Activated CD4-positive, alpha-beta T cell treated with anti-CD3 and anti-CD28 coated beads, Interleukin-2, Interleukin-4, amounts not matched to agents 100 ng/mL and 50 ng/mL, durations not matched to agents 16 hours and 8 hours (primary cell): ENCODE measurements around the gene RALGAPB.
"Not testable (repeated sequence)": the region's sequence is repeated elsewhere in the genome, so short reads cannot be mapped to it uniquely, and the experiment has no call there.

Experiments
- DNase-seq: peaks from one replicate; pipeline ENCODE4 v3.0.0-alpha.2; 2020; ENCODE audit warnings: low spot score

Gene RALGAPB

DNA sequence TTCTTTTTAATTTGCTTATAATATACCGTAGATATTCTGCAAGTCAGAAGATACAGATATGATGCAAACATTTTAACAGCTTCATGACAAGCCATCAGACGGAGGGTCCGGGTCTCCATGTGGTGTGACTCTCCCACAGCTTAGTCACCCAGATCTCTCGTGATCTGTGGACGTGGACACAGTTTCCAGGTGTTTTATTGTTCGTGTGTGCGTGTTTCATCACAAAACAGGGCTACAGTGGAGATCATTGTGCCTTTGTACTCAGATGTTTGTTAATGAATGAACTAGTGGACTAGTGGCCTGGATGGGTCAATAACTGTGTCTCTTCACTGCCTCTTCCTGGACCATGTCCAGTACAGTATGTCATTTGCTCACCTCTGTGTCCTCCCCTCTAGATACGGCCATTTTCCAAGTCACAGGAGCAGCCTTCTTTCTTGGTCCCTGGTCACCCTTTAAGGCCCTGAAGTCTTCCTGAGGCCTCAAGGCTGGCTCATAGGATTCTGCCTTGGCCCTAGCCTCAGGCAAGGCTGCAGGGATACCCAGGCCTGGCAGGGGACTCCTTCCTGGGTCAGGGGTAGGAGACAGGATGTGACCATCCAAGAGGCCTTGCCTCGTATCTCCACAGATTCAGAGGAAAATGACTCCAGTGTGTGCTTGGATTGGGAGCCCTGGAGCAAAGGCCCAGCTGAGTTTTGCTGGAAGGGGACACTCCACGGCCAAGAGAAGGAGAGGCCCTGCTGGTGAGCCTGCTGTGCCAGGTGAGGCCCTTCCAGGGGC, 112.9 kb downstream of the RALGAPB start:
- no peak for DNase-seq

DNA sequence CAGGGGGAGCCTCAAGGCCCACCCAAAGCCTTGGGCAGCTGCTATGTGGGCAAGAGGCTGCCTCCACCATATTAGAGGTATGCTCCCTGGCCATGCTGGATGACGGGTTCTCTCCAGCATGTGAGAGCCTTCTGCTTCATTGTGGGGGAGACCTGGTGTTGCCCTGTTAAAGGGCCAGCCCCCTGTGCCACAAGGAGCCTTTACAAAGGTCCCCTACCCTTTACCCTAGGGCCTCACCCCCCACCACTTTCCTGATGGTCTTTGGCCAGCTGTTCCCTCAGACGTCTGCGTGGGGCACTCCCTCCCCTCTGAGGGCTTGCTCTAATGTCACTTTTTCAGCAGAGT, 113.5 kb downstream of the RALGAPB start:
- DNase-seq: no peak

DNA sequence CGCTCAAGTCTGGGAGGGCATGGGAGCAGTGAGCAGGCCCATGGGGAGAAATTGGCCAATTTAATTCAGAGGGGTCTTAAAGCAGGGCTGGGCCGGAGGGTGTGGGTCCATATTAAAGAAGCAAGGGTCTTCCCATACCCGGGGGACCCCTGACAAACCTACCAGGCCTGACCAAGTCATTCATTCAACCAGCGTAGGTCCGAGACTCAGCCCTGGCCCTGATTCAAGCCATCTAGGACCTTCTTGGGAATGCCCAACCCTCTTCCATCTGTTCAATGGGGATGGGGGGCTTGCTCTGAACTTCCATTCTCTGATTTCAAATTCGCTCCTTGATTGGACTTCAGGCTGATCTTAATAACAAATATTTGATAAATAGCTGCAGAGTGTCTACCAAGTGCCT, 115.7 kb downstream of the RALGAPB start:
- DNase-seq: no peak

DNA sequence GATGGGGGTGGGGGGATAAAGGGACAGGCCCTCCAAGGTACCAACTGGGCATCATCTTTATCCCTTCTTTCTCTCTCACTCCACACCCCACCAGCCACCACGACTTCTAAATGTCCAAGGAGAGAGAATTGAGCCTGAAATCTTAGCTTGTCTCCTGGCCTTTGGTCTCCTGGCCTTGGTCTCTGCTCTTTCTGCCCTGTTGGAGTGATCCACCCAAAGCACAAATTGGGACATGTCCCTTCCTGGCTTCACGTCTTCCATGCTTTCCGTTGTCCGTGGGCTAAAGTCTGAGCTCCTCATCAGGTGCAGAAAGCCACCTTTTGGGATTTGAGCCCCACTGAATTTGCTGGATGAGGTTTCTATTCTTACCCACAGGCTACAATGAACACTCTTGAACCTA, 116.7 kb downstream of the RALGAPB start:
- DNase-seq: no peak

DNA sequence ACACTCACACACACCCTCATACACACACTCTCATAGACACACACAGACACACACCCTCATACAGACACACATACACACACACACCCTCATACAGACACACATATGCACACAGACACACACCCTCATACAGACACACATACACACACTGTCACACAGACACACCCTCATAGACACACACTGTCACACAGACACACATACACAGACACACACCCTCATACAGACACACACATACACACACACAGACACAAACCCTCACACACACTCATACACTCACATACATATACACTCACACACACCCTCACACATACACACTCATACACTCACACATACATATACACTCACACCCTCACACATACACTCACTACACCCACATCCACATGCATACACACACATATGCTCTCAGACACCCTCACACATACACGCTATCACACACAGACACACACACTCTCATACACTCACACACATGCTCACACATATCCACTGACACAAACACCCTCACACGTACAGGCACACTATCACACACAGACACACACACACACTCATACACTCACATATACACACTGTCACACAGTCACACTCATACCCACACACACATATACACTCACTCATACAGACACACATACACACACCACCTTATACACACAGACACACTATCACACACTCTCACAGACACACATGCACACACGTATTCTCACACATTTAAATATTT, 117.5 kb downstream of the RALGAPB start:
- no peak for DNase-seq

DNA sequence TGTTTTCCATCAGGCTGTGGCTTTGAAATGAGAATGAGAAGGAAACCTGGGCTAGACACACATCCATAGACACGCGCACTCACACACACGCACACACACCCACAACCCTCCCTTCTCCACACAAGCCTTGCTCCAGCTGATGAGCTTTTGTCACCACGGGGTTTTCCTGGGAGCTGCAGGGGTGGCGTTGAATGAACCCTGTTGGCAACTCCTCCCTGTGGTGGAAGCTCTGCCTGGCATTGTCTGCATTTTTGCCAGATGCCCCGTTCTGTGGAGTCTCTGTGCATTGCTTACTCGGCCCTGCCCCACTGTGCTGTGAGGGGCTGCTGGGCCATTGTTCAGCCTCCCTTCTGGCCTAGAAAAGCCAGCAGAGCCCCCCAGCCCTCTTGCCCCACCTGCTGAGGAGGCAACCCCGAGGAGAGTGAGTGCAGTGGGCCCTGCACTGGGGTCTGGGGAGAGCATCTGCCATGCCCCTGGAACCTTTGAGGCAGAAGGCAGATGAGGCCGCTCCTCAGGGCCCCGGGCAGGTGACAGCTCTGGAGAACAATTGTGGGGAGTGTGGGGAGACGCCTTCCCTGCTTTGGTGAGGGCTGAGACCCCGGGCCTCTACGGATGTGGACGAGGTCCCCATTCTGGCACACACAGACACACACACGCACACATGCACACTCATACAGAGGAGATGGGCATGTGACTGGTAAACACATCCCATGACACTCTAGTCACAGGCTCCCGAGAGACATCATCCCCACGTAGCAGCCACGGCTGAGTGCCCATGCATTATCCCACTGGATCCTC, 118.2 kb downstream of the RALGAPB start:
- no peak for DNase-seq

DNA sequence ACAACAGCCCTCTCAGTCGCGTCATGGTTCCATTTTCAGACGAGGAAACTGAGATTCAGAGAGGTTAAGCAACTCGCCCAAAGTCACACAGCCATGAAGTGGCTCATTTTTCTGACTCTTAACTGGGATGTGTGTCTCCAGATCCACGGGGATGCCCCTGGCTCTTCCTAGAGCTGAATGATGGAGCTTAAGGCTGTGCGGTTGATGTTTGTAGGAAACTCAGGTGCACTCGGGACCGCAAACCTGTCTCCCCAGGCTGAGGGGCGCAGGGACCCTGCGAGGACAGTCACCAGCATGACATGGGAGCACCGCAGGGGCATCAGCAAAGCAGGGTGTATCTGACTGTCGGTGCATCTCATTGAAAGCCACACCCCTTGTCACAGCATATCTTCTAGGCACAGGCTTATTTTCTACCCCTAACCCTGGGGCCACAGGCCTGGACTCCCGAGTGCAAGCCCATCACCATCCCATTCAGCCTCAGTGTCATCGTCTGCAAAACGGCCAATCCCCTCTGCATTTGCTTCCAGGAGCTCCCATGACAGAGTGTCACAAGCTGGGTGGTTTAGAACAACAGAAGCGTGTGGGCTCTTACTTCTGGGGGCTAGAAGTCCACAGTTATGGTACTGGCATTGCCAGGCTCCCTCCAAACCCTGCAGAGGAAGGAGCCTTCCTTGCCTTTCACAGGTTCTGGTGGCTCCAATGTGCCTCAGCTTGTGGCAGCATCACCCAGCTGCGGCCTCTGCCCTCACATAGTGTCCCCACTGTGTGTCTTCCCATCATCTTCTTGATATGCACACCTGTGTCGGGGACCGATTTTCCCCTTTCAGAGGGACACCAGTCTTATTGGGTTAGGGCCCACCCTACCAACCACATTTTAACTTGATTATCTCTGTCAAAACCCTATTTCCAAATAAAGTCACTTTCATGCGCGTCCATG, 119.1 kb downstream of the RALGAPB start:
- no peak for DNase-seq

DNA sequence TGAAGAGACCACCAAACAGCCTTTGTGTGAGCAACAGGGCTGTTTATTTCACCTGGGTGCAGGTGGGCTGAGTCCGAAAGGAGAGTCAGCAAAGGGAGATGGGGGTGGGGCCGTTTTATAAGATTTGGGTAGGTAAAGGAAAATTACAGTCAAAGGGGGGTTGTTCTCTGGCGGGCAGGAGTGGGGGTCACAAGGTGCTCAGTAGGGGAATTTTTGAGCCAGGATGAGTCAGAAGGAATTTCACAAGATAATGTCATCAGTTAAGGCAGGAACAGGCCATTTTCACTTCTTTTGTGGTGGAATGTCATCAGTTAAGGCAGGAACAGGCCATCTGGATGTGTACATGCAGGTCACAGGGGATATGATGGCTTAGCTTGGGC, 119.8 kb downstream of the RALGAPB start:
- DNase-seq: not testable (repeated sequence)

DNA sequence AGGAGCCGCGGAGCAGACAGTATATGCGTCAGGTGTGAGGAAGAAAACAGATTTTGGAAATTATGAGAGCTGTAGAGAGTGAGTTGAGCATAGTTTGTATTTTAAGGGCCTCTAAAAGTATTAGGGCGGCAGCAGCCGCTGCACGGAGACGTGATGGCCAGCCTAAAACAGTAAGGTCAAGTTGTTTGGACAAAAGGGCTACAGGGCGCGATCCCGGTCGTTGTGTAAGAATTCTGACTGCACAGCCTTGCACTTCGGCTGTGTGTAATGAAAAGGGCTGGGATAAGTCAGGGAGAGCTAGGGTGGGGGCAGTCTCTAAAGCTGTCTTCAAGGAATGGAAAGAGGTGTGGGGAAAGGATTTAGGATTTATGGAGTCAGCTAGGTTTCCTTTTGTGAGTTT, 121.6 kb downstream of the RALGAPB start:
- not testable (repeated sequence) for DNase-seq

DNA sequence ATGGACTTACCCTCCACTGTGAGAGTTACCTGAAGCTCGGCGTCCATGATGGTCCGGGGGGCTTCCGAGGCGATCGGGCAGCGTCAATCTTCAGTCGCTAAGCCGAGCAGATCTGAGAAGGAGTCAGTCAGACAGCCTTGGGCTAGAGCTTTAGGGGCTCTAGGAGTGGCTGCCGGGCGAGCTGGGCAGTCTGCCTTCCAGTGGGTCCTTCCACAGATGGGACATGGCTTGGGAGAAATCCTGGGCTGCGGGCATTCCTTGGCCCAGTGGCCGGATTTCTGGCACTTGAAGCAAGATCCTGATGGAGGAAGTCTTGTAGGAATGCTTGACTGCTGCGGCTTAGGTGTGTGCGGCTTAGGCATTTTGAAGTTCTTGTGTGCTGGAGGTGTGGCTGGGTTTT, 123.2 kb downstream of the RALGAPB start:
- DNase-seq: not testable (repeated sequence)

DNA sequence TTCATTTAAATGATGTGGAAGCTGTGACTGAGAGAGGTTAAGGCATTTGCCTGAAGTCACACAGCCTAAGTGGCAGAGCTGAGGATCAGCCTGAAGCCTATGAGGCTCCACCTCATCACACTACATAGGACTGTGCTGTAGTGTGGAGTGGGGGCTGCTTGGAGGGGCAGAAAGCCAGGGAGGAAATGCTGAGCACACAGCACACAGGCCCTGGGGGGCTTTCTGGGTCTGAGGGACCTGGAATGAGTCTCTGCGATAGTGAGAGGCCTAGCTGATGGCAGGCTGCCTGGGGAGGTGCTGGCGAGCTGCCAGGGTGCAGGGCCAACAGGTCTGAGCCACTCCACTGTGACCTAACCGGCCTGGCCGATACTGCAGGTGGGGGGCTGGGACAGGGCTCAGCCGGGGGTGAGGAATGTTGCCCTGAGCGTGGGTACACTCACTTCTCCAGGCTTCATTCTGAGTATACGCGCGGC, 126.8 kb downstream of the RALGAPB start:
- no peak for DNase-seq

DNA sequence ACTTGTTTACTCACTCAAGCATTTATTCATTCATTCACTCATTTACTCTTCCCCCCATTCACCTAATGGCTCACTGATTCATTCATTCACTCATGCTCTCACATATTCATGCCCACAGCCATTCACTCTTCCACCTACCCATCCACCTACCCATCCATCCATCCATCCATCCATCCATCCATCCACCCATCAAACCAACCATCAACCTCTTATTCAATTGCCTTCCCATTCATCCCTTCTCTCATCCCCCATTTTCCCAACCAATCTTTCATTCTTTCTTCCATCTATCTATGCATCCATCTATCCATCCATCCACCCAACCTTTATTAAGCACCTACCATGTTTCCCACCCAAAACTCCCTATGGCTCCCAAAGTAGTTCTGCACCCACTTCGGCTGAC, 127.4 kb downstream of the RALGAPB start:
- DNase-seq: no peak

DNA sequence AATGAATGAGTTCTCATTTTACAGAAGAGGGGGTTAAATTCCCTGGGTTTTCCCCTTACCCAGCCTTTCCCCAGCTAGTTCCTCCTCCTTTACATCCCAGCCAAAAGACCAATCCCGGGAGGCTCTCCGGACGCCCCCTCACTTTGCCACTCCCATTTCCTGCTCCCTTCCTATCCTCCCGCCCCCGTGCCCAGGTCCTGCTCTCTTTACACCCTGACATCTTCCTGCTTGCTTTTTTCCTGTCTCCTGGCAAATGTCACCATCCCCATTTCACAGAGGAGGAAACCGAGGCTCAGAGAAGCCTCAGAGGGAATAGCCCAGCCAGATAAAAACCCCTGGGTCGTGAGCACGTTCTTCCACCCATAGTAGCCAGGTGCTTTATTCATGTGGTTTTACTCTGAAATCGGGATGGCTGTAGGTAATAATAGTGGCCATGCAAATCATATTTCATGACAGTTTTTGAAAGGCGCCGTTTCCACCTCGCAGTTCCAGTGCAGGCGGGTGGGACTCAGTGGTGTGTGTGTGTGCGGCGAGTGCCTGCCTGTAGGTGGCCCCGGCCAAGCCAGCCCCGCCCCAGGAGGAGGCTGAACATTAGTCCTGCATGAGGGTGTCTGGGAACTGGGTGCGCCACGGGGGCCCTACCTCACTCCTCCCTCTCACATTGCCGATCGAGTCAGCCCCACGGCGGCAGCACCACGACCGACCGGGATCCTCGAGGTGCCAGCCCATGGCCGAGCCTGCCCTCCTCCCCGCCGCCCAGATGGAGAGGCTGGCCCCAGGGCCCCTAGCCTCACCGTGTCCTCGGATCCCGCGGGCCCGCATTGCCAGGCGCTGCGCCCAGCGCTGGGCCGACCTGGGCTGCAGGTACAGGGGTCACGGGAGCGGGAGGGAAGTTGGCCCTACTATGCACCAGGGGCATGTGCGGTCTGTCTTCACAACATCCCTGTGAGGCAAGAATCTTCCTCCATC, 128.9 kb downstream of the RALGAPB start, which contains the start of gene ARHGAP40:
TSS of gene ARHGAP40 (plus strand) at position 594 of the 969 bp plus-strand sequence.
- no peak for DNase-seq

DNA sequence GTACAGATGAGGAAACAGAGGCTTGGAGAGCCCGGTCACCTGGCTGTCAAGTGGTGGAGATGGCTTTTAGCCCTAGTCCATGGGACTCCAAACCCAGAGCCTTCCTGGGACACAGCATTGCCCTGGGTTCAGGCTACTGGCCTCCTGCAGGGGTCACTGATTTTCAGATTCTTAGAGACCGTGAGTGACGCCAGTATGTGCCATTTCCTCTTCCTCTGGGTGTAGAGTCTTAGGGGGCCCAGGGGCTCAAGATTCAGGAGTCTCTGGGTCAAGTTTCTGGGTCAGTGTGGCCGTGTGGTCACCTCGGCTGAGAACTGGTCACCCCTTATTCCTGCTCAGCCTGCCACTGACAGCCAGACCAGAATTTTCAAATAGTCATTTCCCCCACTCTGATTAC, 129.5 kb downstream of the RALGAPB start:
- DNase-seq: no peak

DNA sequence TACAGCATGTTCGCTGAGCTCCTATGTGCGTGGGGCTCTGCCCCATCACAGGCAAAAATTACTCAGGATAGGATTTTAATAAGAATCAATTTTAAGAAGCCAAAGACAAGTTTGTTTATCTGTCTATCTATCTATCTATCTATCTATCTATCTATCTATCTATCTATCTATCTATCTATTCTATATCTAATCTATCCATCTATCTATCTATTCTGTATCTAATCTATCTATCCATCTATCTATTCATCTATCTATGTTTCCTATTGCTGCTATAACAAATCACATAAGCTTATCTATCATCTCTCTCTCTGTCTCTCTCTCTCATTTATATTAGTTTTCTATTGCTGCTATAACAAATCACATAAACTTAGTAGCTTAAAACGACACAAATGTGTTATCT, 130.6 kb downstream of the RALGAPB start:
- no peak for DNase-seq

DNA sequence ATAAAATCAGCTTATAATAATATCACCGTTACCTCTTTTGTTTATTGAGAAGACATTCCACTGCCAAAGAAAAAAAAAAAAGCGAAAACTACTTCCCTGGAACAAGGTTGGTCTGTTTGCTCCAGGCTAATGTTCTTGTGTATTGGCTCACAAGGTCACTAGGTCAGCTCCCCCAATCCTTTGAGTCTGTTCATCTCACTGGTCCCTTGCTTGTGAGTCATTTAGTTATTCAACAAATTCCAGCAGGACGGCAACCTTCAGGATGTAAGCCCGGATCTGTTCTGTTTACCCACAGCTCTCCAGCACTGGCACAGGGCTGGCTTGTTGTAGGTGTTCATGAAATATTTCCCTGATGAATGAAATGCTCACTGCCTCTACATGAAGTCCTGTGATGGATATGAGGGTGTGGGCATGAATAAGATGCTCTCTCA, 132.2 kb downstream of the RALGAPB start:
- DNase-seq: no peak

DNA sequence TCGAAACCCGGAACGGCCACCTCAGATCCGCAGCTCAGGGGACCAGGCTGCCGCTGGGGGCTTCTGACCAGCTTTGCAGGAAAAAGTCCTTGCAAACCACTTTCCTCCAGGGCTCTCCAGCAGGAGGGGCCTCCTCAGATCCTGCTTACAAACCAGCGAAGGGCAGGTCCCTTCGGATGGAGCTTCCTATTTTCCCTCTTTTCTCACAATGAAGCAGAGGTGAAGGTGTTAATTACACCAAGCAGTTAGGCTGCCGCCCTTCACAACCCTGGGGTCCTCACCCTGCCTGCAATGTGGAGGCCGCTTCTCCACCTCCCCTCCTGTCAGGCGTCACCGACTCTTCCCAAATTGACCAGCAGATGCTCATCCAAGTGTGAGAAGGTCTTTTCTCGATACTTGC, 134.7 kb downstream of the RALGAPB start:
- no peak for DNase-seq

DNA sequence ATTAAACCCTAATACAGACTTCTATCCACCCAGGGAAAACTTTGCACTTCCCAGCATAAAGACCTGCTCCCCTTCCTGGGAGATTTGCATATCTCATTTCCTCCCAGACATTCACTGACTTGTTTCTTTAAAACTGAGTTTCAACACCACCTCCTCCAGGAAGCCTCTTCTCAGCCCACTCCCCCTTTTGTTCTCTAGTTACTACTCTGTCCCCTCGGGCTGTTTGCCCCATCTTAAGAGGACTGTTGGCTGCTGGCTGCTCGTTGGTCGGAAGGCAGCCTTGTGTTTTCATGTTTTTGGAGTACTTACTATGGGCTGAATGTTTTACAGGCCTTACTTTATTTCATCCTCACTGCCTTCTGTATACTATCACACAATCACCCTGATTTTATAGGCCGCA, 135.5 kb downstream of the RALGAPB start:
- no peak for DNase-seq

DNA sequence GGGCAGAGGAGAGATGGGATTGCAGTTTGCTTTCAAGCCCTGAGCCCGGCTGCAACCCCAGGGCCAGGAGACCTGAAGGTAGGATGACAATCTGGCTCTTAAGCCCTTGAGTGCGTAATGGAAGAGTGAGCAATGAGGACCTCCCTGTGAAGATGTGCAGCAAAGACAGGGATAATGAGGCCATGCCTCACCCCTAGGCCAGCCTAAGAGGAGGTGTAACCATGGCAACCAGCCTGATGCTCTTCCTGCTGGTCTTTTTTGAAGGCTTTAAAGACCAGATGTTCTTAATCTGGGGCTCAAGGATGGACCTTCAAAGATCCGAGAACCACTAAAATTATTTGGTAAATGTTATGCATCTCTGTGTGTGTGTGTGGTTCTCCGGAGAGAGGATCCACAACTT, 137.2 kb downstream of the RALGAPB start:
- DNase-seq: no peak

DNA sequence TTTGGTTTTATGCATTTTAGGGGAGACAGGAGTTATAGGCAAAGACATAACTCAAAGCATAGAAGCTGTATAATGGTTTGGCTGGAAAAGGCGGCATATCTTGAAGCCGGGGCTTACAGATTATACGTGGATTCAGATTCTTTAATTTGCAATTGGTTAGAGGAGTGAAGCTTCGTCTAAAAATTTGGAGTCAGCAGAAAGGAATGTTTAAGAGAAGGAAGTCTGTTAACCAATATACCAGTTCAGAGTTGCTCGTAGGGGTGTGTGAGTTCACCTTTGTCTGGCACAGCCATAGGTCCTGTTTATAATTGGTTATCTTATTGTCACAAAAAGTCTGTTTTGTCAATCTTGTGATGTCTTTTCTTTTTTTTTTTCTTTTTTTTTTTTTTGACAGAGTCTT, 137.9 kb downstream of the RALGAPB start:
- no peak for DNase-seq
